Measurements from ENCODE around the gene PDLIM5.

Gene PDLIM5

DNA sequence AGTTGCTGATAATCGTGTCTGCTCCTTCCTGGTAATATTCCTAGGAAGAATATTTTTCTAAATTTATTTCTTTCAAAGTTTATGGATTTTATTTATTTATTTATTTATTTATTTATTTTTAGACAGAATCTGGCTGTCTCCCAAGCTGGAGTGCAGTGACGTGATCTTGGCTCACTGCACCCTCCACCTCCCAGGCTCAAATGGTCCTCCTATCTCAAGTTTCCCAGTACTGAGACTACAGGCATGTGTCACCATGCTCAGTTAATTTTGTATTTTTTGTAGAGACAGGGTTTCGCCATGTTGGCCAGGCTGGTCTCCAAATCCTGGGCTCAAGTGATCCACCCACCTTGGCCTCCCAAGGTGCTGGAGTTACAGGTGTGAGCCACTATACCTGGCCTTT is 48.9 kb downstream of the PDLIM5 start:
- TF ChIP-seq, protein P1, sequence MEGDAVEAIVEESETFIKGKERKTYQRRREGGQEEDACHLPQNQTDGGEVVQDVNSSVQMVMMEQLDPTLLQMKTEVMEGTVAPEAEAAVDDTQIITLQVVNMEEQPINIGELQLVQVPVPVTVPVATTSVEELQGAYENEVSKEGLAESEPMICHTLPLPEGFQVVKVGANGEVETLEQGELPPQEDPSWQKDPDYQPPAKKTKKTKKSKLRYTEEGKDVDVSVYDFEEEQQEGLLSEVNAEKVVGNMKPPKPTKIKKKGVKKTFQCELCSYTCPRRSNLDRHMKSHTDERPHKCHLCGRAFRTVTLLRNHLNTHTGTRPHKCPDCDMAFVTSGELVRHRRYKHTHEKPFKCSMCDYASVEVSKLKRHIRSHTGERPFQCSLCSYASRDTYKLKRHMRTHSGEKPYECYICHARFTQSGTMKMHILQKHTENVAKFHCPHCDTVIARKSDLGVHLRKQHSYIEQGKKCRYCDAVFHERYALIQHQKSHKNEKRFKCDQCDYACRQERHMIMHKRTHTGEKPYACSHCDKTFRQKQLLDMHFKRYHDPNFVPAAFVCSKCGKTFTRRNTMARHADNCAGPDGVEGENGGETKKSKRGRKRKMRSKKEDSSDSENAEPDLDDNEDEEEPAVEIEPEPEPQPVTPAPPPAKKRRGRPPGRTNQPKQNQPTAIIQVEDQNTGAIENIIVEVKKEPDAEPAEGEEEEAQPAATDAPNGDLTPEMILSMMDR (IDR thresholded peaks at IDR 0.05; ENCODE audit: low read depth, low read length, missing control alignments), result no peak
- no peak overlapping the region for H3K4me3 ChIP-seq (ENCODE audit: low read depth, low read length)
- DNase-seq (ENCODE audit: low read depth), result no peak

DNA sequence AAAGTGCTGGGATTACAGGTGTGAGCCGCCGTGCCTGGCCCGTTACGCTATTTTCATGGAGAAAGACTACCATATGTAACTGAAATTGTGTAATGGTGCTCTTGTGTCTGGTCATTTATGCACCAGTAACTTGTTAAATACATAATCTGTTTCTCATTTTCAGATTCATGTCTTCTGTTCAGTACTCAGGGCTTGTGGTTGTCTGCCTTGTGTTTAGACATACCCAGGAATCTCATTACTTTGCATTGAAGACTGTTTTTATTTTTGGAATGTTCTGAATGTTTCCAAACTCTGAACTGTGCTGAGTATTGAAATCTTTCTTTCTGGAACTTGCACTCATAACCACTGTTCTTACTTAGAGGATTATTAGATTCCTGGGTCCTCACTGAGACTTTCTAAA is 52.8 kb downstream of the PDLIM5 start:
- DNase-seq (ENCODE audit: low read depth), result no peak
- TF ChIP-seq, protein P1 (IDR thresholded peaks at IDR 0.05; ENCODE audit: low read depth, low read length, missing control alignments), result no peak

DNA sequence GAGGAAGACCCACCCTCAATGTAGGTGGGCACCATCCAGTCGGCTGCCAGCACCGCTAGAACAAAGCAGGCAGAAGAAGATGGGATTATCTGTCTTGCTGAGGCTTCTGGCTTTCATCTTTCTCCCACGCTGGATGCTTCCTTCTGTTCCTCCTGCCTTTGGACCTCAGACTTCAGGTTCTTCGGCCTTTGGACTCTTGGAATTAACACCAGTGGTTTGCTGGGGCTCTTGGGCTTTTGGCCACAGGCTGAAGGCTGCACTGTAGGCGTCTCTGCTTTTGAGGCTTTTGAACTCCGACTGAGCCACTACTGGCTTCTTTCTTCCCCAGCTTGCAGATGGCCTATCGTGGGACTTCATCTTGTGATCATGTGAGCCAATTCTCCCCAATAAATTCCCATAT is 55.1 kb downstream of the PDLIM5 start:
- H3K4me3 ChIP-seq (ENCODE audit: low read depth, low read length), result no peak overlapping the region
- TF ChIP-seq, protein P1 (IDR thresholded peaks at IDR 0.05; ENCODE audit: low read depth, low read length, missing control alignments), result no peak
- DNase-seq (ENCODE audit: low read depth), result no peak

More for the DNA sequence above, 52.8 kb downstream of the PDLIM5 start:
- no peak overlapping the region for H3K4me3 ChIP-seq (ENCODE audit: low read depth, low read length)

DNA sequence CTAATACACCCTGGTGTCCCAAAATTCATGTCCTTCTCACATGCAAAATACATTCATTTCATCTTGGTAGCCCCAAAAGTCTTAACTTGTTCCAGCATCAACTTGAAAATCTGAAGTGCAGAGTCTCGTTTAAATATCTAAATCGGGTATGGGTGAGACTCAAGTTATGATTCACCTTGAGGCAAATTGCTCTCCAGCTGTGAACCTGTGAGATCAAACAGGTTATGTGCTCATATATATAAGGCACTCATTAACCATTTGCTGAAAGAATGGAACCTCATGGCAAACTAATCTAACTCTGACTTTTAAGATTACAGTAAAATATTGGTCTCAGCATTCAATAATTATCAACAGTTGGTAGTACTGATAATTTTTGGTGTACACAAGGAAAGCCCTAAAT is 55.5 kb downstream of the PDLIM5 start:
- no peak for DNase-seq (ENCODE audit: low read depth)
- TF ChIP-seq, protein P1 (IDR thresholded peaks at IDR 0.05; ENCODE audit: low read depth, low read length, missing control alignments), result no peak
- H3K4me3 ChIP-seq (ENCODE audit: low read depth, low read length), result no peak overlapping the region

DNA sequence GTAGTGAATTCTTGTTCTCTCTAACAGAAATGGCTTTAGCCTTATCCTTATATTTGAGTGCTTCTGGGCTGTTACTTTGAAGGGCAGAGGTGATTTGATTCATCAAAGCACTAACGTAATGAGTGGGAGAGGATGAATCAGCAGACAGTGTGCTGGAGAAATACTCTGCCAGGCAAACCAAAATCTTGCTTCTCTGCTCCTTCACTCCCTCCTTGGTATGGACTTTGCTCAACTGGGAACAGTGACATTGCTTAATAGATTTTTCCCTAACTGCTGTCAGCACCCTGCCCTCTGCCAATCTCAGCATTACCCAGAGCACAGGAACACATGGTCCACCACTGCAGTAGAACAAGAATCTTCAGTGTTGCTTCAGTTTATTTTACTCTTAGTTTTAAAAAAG is 56.0 kb downstream of the PDLIM5 start:
- no peak for DNase-seq (ENCODE audit: low read depth)
- TF ChIP-seq, protein P1 (IDR thresholded peaks at IDR 0.05; ENCODE audit: low read depth, low read length, missing control alignments), result no peak
- H3K4me3 ChIP-seq (ENCODE audit: low read depth, low read length), result no peak overlapping the region

DNA sequence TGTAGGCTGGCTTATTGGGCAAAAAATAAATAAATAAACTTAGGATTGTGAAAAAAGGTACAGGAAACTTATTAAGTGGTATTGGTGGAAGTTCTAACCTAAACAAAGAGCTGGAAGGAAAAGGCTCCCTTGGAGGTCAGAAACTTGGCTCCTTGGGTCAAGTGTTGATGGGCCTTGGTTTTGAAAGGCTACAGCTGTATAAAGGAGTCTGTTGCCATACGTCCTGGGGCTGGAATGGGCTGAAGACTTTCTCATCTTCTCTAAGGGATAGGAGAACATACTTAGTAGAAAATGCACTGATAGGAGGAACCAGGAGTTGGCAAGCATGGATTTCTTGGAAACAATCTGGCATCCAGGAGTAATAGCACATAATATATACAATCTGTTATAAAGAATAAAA is 56.6 kb downstream of the PDLIM5 start:
- DNase-seq (ENCODE audit: low read depth), result no peak
- TF ChIP-seq, protein P1 (IDR thresholded peaks at IDR 0.05; ENCODE audit: low read depth, low read length, missing control alignments), result no peak
- H3K4me3 ChIP-seq (ENCODE audit: low read depth, low read length), result no peak overlapping the region

DNA sequence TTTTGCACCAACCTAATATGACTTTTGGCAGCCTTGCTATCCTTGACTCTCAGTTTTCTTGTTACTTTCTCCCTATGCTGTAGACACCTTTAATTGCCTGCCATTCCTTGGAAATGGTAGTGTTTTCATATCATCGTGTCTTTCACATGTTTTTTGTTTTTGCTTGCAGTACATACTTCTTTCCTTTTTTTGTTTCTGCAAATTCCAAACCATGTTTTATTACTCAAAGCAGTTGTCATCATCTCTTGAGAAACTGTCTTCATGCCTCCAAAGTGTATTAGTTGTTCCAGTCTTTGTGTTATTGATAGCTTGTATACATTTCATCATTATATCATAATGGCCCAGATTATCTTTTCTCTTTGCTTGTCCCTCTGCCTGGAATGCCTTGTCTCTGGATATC is 57.1 kb downstream of the PDLIM5 start:
- DNase-seq (ENCODE audit: low read depth), result no peak
- TF ChIP-seq, protein P1 (IDR thresholded peaks at IDR 0.05; ENCODE audit: low read depth, low read length, missing control alignments), result no peak

More for the DNA sequence above, 57.1 kb downstream of the PDLIM5 start:
- H3K4me3 ChIP-seq (ENCODE audit: low read depth, low read length), result no peak overlapping the region

Data from GM12864 (cell line).